Kidney epithelial cell (primary cell): ENCODE data around the gene BATF. TPM values are rescaled to one million over a fixed set of nuclear protein-coding genes. Genes with fewer than 3 reads are reported as not detected.

ENCODE experiments used
- DNase-seq: peaks from one replicate; pipeline ENCODE4 v3.0.0-alpha.2; 2010; ENCODE audit warnings: low read depth
- H3K27me3 ChIP-seq: 2 replicates; pipeline ENCODE4 v1.6.0; 2011; ENCODE audit warnings: low read length; ENCODE audit not compliant: control insufficient read depth, insufficient read depth
- H3K36me3 ChIP-seq: 2 replicates; pipeline ENCODE4 v1.5.1; 2011; ENCODE audit warnings: low read length; ENCODE audit not compliant: control insufficient read depth, insufficient read depth
- H3K4me3 ChIP-seq: 2 replicates; pipeline ENCODE4 v1.5.1; 2011; ENCODE audit warnings: low read depth, mild to moderate bottlenecking, control low read depth, low read length
- total RNA-seq: library from RNA; depleted of rRNA; stranded (reverse); fragments of >200 nt; gene quantifications from 2 replicates; pipeline ENCODE4 v1.2.3, GENCODE V29; 2015
- TF ChIP-seq, protein P1 (sequence below): IDR thresholded peaks from 2 replicates; pipeline ENCODE4 v1.5.1; 2011; ENCODE audit warnings: mild to moderate bottlenecking, moderate library complexity, low read length, control low read depth, inconsistent platforms; ENCODE audit not compliant: insufficient read depth, poor library complexity, severe bottlenecking

The BATF gene
- total RNA-seq, 1 donor from 2014 or later = not detected

DNA sequence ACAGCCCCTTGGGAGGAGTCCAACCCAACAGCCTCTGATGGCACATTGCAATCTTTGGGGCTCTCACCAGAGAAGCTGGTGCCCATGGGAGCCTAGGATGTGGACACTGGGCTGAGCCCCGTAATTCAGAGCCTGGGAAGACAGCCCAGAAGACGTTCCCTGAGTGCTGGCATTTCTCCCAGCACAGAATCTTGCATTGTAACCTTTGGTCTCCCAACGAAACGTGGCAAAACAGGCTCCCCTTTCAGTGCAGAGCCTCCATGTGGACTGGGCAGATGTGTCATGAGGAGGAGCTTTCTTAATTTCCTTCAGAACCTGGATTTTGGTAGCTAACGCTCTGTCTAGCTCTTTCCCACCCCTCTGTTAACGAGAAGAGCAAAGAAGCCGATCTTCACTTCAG is 26.3 kb downstream of the BATF start:
- no peak for DNase-seq
- H3K27me3 ChIP-seq = no peaks in the 10 kb centered on the region
- H3K36me3 ChIP-seq = no peaks in the 10 kb centered on the region
- H3K4me3 ChIP-seq = no peak overlapping the region
- TF ChIP-seq, protein P1, sequence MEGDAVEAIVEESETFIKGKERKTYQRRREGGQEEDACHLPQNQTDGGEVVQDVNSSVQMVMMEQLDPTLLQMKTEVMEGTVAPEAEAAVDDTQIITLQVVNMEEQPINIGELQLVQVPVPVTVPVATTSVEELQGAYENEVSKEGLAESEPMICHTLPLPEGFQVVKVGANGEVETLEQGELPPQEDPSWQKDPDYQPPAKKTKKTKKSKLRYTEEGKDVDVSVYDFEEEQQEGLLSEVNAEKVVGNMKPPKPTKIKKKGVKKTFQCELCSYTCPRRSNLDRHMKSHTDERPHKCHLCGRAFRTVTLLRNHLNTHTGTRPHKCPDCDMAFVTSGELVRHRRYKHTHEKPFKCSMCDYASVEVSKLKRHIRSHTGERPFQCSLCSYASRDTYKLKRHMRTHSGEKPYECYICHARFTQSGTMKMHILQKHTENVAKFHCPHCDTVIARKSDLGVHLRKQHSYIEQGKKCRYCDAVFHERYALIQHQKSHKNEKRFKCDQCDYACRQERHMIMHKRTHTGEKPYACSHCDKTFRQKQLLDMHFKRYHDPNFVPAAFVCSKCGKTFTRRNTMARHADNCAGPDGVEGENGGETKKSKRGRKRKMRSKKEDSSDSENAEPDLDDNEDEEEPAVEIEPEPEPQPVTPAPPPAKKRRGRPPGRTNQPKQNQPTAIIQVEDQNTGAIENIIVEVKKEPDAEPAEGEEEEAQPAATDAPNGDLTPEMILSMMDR = no peak

GRCh38 chr14:75549169-75549568 is 26.9 kb downstream of the BATF start:
- DNase-seq = no peak
- Histone ChIP-seq H3K27me3 (no peaks in the 10 kb centered on the region), H3K36me3 (no peaks in the 10 kb centered on the region), H3K4me3 (no peak overlapping the region)
- TF ChIP-seq, protein P1 = no peak

DNA sequence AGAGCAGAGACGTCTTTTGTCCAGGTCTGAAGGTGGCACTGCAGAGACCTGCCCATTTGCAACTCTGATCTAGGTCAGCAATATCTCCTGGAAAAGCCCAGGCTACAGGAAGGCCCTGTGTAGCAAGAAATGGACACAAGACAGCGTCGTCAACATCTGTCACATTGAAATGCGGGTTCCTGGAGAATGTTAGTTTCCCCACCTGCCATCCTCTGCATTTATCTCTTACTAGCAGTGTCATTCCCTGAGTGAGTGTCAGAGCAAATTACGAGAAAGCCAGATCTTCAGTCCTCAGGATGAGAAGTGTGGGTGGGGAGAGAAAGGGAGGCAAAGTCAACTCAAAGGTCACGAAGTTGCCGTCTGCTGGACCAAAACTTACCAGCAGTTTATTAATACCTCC is 28.8 kb downstream of the BATF start:
- DNase-seq = no peak
- Histone ChIP-seq H3K4me3 (no peak overlapping the region), H3K36me3 (no peaks in the 10 kb centered on the region), H3K27me3 (no peaks in the 10 kb centered on the region)
- TF ChIP-seq, protein P1 = no peak

GRCh38 chr14:75553157-75553556 is 30.9 kb downstream of the BATF start:
- TF ChIP-seq, protein P1 = no peak
- no peak for DNase-seq

GRCh38 chr14:75553761-75554364 is 31.6 kb downstream of the BATF start:
- DNase-seq = no peak

More at GRCh38 chr14:75553157-75553556, 30.9 kb downstream of the BATF start:
- Histone ChIP-seq H3K36me3 (no peaks in the 10 kb centered on the region), H3K4me3 (no peak overlapping the region), H3K27me3 (no peaks in the 10 kb centered on the region)

DNA sequence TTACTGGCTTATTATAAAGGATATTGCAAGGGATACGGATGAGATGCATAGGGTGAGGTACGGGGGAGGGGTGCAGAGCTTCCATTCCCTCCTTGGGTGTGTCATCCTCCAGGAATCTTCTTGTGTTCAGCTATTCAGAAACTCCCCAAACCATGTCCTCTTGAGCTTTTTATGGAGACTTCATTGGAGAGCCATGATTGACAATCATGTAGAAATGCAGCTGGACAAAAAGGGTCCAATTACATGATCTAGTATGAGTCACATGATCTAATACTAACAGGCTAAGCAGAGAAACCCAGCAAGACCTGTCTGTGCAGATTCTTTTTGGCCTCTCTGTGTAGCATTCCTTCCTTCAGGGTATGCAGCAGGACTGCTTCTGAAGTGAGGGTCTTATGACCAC is 32.2 kb downstream of the BATF start:
- TF ChIP-seq, protein P1 = no peak
- Histone ChIP-seq H3K27me3 (no peaks in the 10 kb centered on the region), H3K4me3 (no peak overlapping the region), H3K36me3 (no peaks in the 10 kb centered on the region)
- DNase-seq = no peak

More at GRCh38 chr14:75553761-75554364, 31.6 kb downstream of the BATF start:
- TF ChIP-seq, protein P1 = no peak
- Histone ChIP-seq H3K27me3 (no peaks in the 10 kb centered on the region), H3K4me3 (no peak overlapping the region), H3K36me3 (no peaks in the 10 kb centered on the region)
